Measurements from ENCODE around the gene GNLY. TPM values are rescaled to one million over a fixed set of nuclear protein-coding genes. Genes with fewer than 3 reads are reported as not detected.

Gene GNLY
- total RNA-seq, 5 donors from 2014 or later (not counting 1 experiment from before 2014, with no cell fraction given) = 17.3 to 377 (median 82.9) TPM

DNA sequence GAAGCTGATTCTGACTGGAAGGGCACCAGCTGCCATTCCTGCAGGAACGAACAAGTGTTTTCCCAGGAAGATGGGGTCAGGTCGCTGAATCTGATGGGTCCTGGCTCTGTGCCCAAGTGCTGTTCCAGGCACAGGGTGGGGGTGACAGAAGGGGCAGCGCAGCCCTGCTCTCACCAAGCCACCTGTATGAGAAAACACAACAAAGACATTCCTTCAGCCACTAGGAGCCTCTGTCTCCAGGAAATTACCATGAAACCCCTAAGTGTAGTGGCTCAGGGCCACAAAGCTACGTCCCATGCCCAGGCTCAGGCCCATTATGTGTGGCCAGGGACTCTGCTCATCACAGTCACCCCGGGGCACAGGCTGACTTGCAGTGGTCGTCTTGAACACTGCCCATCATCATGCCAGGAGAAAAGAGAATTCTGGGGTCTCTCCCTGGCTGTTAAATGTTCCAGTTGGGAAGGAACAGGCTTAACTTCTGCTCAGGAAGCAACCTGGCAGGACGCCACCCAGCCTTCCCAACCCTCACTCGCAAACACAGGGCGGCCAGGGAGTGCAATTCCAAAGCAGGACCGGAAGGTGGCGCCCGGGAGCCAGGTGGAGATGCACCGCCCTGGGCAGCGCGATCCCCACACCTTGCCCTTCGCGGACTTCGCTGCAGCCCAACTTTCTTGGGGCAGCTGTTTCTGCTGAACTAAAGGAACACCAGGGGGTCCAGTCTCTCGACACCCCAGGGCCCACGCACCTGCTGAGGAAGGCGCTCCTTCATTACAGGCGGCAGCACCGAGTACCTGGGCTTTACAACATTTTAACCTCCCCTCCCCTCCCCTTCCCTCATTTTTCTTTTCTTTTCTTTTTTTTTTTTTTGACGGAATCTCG lies 15.1 kb upstream of the GNLY start:
- Mint-ChIP-seq H3K9me3 (no peaks in the 10 kb centered on the region), H3K27me3 (peaks cover 3 to 4% of the 10 kb centered on the region in 2 donors), H3K36me3 (no peaks in the 10 kb centered on the region), H3K27ac (no peak overlapping the region), H3K4me3 (peak overlapping the region in 1 of 3 donors; percentile 32), H3K4me1 (peaks cover 8 to 13% (median 8%) of the 10 kb centered on the region in 3 donors)
- ChIA-PET POLR2A (interaction anchor here in 1 of 2 donors (0.7 kb wide), 1 partner anchor 27 kb away, joined by 8 read pairs; no protein-coding TSS in a partner anchor), CTCF (interaction anchor here (0.5 to 1.4 kb wide), 6 partner anchors 10 to 136 kb away, joined by 3 to 7 read pairs (median 4); no protein-coding TSS in a partner anchor)
- Histone ChIP-seq H3K27ac (ENCODE audit: low read length) (no peak overlapping the region), H3K27me3 (replicated peaks in 1 of 2; ENCODE audit: control insufficient read depth in 2 of 2, extremely low read depth in 1 of 2, insufficient read depth in 2 of 2, low read length in 1 of 2) (peaks cover 0 to 17% of the 10 kb centered on the region in 2 experiments), H3K4me3 (ENCODE audit: control insufficient read depth in 1 of 2, extremely low read depth in 1 of 2, low read length in 1 of 2) (peak overlapping the region in 1 of 2 donors; percentile 4), H3K9me3 (no peaks in the 10 kb centered on the region), H3K36me3 (ENCODE audit: control insufficient read depth in 2 of 2, extremely low read depth in 1 of 2, insufficient read depth in 1 of 2, low read length in 1 of 2) (no peaks in the 10 kb centered on the region), H3K4me1 (ENCODE audit: control insufficient read depth in 1 of 2, extremely low read depth in 1 of 2, insufficient read depth in 2 of 2, low read length in 2 of 2) (peaks cover 0 to 15% of the 10 kb centered on the region in 2 experiments)
- WGBS (ENCODE audit: insufficient coverage) = 21% methylated on average over 19 of the region's 25 CpGs
- peak; percentile 91 to 94 (median 94) for ATAC-seq (replicated peaks in 1 of 4)
- DNase-seq = peak; percentile 38 to 83 (median 67)

DNA sequence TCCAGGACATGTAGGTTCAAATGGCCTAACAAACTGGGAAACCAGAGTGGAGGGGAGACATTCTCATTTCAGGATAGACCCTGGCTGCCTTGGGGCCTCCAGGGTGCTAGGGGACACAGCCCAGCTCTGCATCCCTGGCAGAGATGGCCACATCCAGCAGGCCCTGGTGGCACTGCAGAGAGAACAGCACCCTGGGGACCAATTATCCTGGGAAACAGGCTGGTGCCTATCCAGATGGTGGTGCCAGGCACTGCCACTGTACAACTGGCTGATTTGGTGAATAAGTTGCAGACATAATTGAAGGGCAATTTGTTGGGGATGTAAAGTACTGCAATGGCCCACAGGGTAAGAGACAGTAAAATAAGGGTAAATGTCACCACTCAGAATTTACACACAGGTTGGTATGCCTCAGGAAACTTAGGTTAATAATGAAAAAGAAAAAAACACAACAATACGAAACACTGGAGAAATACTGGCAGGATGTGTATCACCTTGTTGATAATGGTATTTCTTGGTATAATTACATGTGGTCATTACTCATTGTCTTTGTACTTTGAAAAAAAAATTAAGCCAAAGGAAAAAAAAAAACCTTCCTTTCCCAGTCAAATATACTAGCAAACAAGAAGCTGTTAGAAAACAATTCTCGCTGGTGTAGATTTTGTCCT lies 13.3 kb upstream of the GNLY start:
- ChIA-PET CTCF (interaction anchor here in 1 of 2 donors (1.2 to 1.4 kb wide), 4 partner anchors 24 to 31 kb away, joined by 3 to 4 read pairs (median 4); no protein-coding TSS in a partner anchor), POLR2A (no interaction called here)
- Histone ChIP-seq H3K4me3 (ENCODE audit: control insufficient read depth in 1 of 2, extremely low read depth in 1 of 2, low read length in 1 of 2) (no peak overlapping the region), H3K9me3 (no peaks in the 10 kb centered on the region), H3K4me1 (ENCODE audit: control insufficient read depth in 1 of 2, extremely low read depth in 1 of 2, insufficient read depth in 2 of 2, low read length in 2 of 2) (peaks cover 0 to 15% of the 10 kb centered on the region in 2 experiments), H3K27ac (ENCODE audit: low read length) (no peak overlapping the region), H3K27me3 (replicated peaks in 1 of 2; ENCODE audit: control insufficient read depth in 2 of 2, extremely low read depth in 1 of 2, insufficient read depth in 2 of 2, low read length in 1 of 2) (peaks cover 0 to 17% of the 10 kb centered on the region in 2 experiments), H3K36me3 (ENCODE audit: control insufficient read depth in 2 of 2, extremely low read depth in 1 of 2, insufficient read depth in 1 of 2, low read length in 1 of 2) (no peaks in the 10 kb centered on the region)
- peak in 1 of 35 experiments; percentile 4 for DNase-seq
- peaks cover 8 to 13% (median 8%) of the 10 kb centered on the region in 3 donors for H3K4me1 Mint-ChIP-seq
- H3K36me3 Mint-ChIP-seq = no peaks in the 10 kb centered on the region
- peak overlapping the region in 2 of 3 donors; percentile 19 to 25 for H3K4me3 Mint-ChIP-seq
- peak overlapping the region; percentile 30 to 43 for H3K27ac Mint-ChIP-seq
- peaks cover 3 to 4% of the 10 kb centered on the region in 2 donors for H3K27me3 Mint-ChIP-seq
- ATAC-seq (replicated peaks in 1 of 4) = no peak
- no peaks in the 10 kb centered on the region for H3K9me3 Mint-ChIP-seq
- no CpG with 5 or more reads among the region's 2 CpGs for WGBS (ENCODE audit: insufficient coverage)

DNA sequence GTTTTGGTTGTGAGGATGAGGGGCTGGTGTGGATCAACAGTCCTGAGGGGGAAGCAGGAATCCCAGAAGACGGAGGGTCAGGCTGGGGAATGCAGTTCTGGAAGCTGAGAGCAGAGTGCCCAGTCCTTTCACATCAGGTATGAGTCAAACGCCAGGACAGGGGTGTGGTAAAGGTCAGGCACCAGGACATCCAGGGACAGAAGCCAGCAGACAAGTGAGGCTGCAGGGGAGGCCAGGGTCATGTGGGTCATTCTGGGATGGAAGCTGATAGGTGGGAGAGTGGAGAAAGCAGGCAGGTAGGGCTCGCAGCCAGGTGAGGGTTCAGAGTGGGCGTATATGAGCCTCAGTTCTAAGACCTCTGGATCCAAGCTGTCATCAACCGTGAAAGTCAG lies 12.8 kb upstream of the GNLY start:
- no peak overlapping the region for H3K4me3 ChIP-seq (ENCODE audit: control insufficient read depth in 1 of 2, extremely low read depth in 1 of 2, low read length in 1 of 2)
- DNase-seq (peak in 1 of 35 experiments; percentile 4), ATAC-seq (replicated peaks in 1 of 4) (no peak)
- H3K27ac ChIP-seq (ENCODE audit: low read length) = no peak overlapping the region
- no peaks in the 10 kb centered on the region for H3K9me3 ChIP-seq
- H3K36me3 ChIP-seq (ENCODE audit: control insufficient read depth in 2 of 2, extremely low read depth in 1 of 2, insufficient read depth in 1 of 2, low read length in 1 of 2) = no peaks in the 10 kb centered on the region
- Mint-ChIP-seq H3K36me3 (no peaks in the 10 kb centered on the region), H3K9me3 (no peaks in the 10 kb centered on the region), H3K27ac (peak overlapping the region; percentile 30 to 43), H3K4me3 (peak overlapping the region in 2 of 3 donors; percentile 19 to 25), H3K4me1 (peaks cover 8 to 13% (median 8%) of the 10 kb centered on the region in 3 donors), H3K27me3 (peaks cover 4 to 5% of the 10 kb centered on the region in 2 donors)
- 68% methylated on average over 5 of the region's 5 CpGs for WGBS (ENCODE audit: insufficient coverage)
- peaks cover 0 to 17% of the 10 kb centered on the region in 2 experiments for H3K27me3 ChIP-seq (replicated peaks in 1 of 2; ENCODE audit: control insufficient read depth in 2 of 2, extremely low read depth in 1 of 2, insufficient read depth in 2 of 2, low read length in 1 of 2)
- ChIA-PET CTCF (interaction anchor here in 1 of 2 donors (1.2 to 1.3 kb wide), 2 partner anchors 24 to 32 kb away, joined by 3 read pairs; no protein-coding TSS in a partner anchor), POLR2A (no interaction called here)
- H3K4me1 ChIP-seq (ENCODE audit: control insufficient read depth in 1 of 2, extremely low read depth in 1 of 2, insufficient read depth in 2 of 2, low read length in 2 of 2) = peaks cover 0 to 15% of the 10 kb centered on the region in 2 experiments

DNA sequence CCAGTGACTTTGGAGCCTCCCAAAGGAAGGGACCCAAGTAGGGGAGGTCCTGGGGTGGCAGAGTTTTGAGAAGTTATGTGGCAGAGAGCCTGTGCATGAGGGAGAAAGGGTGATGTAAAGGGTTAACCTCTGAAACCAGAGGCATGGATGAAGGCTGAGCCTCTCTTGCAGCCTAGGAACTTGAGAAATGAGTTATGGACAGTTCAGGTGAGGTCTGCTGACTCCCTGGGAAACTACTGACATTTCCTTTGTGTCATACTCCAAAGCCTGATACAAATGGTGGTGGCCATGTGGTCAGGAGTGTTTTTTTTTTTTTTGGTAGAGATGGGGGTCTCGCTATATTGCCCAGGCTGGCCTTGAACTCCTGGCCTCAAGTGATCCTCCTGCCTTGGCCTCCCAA lies 12.4 kb upstream of the GNLY start:
- no peak overlapping the region for H3K27ac Mint-ChIP-seq
- no peak overlapping the region for H3K4me3 ChIP-seq (ENCODE audit: control insufficient read depth in 1 of 2, extremely low read depth in 1 of 2, low read length in 1 of 2)

DNA sequence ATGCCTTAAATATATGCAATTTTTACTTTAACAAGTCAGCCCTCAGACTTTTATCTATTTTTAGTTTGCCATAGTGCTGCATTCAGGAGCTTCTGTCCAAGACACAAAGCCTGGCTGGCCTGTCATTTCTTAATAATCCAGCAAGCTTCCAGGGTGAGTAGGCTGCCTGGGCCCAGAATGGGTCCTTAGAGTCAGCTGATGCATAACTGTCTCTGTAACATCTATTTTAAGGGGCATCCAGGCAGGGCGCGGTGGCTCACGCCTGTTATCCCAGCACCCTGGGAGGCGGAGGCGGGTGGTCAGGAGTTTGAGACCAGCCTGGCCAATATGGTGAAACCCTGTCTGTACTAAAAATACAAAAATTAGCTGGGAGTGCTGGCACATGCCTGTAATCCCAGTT lies 11.8 kb upstream of the GNLY start:
- CTCF ChIA-PET = interaction anchor here in 1 of 2 donors (0.5 kb wide), 1 partner anchor 13 kb away, joined by 3 read pairs; no protein-coding TSS in a partner anchor
- WGBS (ENCODE audit: insufficient coverage) = 98% methylated on average over 5 of the region's 5 CpGs
- H3K4me3 Mint-ChIP-seq = no peak overlapping the region

More for the DNA sequence above, 12.4 kb upstream of the GNLY start:
- Mint-ChIP-seq H3K4me1 (peaks cover 8 to 13% (median 8%) of the 10 kb centered on the region in 3 donors), H3K36me3 (no peaks in the 10 kb centered on the region), H3K9me3 (no peaks in the 10 kb centered on the region), H3K4me3 (no peak overlapping the region), H3K27me3 (peaks cover 4 to 5% of the 10 kb centered on the region in 2 donors)
- Histone ChIP-seq H3K36me3 (ENCODE audit: control insufficient read depth in 2 of 2, extremely low read depth in 1 of 2, insufficient read depth in 1 of 2, low read length in 1 of 2) (no peaks in the 10 kb centered on the region), H3K27me3 (replicated peaks in 1 of 2; ENCODE audit: control insufficient read depth in 2 of 2, extremely low read depth in 1 of 2, insufficient read depth in 2 of 2, low read length in 1 of 2) (peaks cover 0 to 17% of the 10 kb centered on the region in 2 experiments), H3K27ac (ENCODE audit: low read length) (no peak overlapping the region), H3K9me3 (no peaks in the 10 kb centered on the region), H3K4me1 (ENCODE audit: control insufficient read depth in 1 of 2, extremely low read depth in 1 of 2, insufficient read depth in 2 of 2, low read length in 2 of 2) (peaks cover 0 to 15% of the 10 kb centered on the region in 2 experiments)
- POLR2A ChIA-PET = no interaction called here
- no CpG with 5 or more reads among the region's 1 CpG for WGBS (ENCODE audit: insufficient coverage)
- DNase-seq (no peak), ATAC-seq (replicated peaks in 1 of 4) (no peak)
- CTCF ChIA-PET = interaction anchor here in 1 of 2 donors (0.5 to 1.3 kb wide), 3 partner anchors 13 to 32 kb away, joined by 3 read pairs; no protein-coding TSS in a partner anchor

DNA sequence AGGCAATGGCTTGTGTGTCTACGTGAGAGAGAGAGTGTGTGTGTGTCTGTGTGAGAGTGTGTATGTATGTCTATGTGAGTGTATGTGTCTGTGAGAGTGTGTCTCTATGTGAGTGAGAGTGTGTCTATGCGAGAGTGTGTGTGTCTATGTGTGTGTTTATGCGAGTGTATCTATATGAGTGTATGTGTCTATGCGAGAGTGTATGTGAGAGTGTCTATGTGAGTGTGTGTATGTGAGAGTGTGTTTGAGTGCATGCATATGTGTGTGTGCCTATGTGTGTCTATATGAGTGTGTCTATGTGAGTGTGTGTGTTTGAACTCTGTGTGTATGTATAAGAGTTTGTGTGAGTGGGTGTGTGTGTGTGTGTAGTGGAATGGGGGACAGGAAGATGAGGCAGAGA lies 9.8 kb upstream of the GNLY start:
- Mint-ChIP-seq H3K27ac (no peak overlapping the region), H3K36me3 (no peaks in the 10 kb centered on the region), H3K4me3 (no peak overlapping the region), H3K27me3 (peaks cover 0 to 5% of the 10 kb centered on the region in 2 donors), H3K9me3 (no peaks in the 10 kb centered on the region), H3K4me1 (peaks cover 0 to 5% (median 1%) of the 10 kb centered on the region in 3 donors)
- 92% methylated on average over 4 of the region's 4 CpGs for WGBS (ENCODE audit: insufficient coverage)
- peaks cover 0 to 9% of the 10 kb centered on the region in 2 experiments for H3K4me1 ChIP-seq (ENCODE audit: control insufficient read depth in 1 of 2, extremely low read depth in 1 of 2, insufficient read depth in 2 of 2, low read length in 2 of 2)
- CTCF ChIA-PET = no interaction called here
- no peaks in the 10 kb centered on the region for H3K9me3 ChIP-seq
- no peak overlapping the region for H3K4me3 ChIP-seq (ENCODE audit: control insufficient read depth in 1 of 2, extremely low read depth in 1 of 2, low read length in 1 of 2)
- H3K27ac ChIP-seq (ENCODE audit: low read length) = peak overlapping the region; percentile 15
- no peak for DNase-seq
- ATAC-seq (replicated peaks in 1 of 4) = peak in 1 of 4 experiments; percentile 19
- H3K27me3 ChIP-seq (replicated peaks in 1 of 2; ENCODE audit: control insufficient read depth in 2 of 2, extremely low read depth in 1 of 2, insufficient read depth in 2 of 2, low read length in 1 of 2) = peaks cover 0 to 7% of the 10 kb centered on the region in 2 experiments
- POLR2A ChIA-PET = no interaction called here
- no peaks in the 10 kb centered on the region for H3K36me3 ChIP-seq (ENCODE audit: control insufficient read depth in 2 of 2, extremely low read depth in 1 of 2, insufficient read depth in 1 of 2, low read length in 1 of 2)

More for the DNA sequence above, 11.8 kb upstream of the GNLY start:
- ATAC-seq (replicated peaks in 1 of 4) (no peak), DNase-seq (no peak)
- Histone ChIP-seq H3K4me1 (ENCODE audit: control insufficient read depth in 1 of 2, extremely low read depth in 1 of 2, insufficient read depth in 2 of 2, low read length in 2 of 2) (peaks cover 0 to 15% of the 10 kb centered on the region in 2 experiments), H3K27ac (ENCODE audit: low read length) (no peak overlapping the region), H3K9me3 (no peaks in the 10 kb centered on the region), H3K36me3 (ENCODE audit: control insufficient read depth in 2 of 2, extremely low read depth in 1 of 2, insufficient read depth in 1 of 2, low read length in 1 of 2) (no peaks in the 10 kb centered on the region), H3K27me3 (replicated peaks in 1 of 2; ENCODE audit: control insufficient read depth in 2 of 2, extremely low read depth in 1 of 2, insufficient read depth in 2 of 2, low read length in 1 of 2) (peaks cover 0 to 17% of the 10 kb centered on the region in 2 experiments), H3K4me3 (ENCODE audit: control insufficient read depth in 1 of 2, extremely low read depth in 1 of 2, low read length in 1 of 2) (no peak overlapping the region)
- Mint-ChIP-seq H3K36me3 (no peaks in the 10 kb centered on the region), H3K27me3 (peaks cover 4 to 5% of the 10 kb centered on the region in 2 donors), H3K9me3 (no peaks in the 10 kb centered on the region), H3K4me1 (peaks cover 8 to 13% (median 8%) of the 10 kb centered on the region in 3 donors), H3K27ac (no peak overlapping the region)
- POLR2A ChIA-PET = no interaction called here
